Activated CD8-positive, alpha-beta memory T cell treated with anti-CD3 and anti-CD28 coated beads for 48 hours (primary cell): ENCODE measurements around the gene GOLGA6L22.
"Not testable (repeated sequence)": the region's sequence is repeated elsewhere in the genome, so short reads cannot be mapped to it uniquely, and the experiment has no call there.

Experiments used
- DNase-seq, 3 experiments: peaks; one replicate each; pipeline ENCODE4 v3.0.0-alpha.2; 2020; ENCODE audit warnings: low read depth in 2 of 3, low spot score in 2 of 3

Gene GOLGA6L22, protein sequence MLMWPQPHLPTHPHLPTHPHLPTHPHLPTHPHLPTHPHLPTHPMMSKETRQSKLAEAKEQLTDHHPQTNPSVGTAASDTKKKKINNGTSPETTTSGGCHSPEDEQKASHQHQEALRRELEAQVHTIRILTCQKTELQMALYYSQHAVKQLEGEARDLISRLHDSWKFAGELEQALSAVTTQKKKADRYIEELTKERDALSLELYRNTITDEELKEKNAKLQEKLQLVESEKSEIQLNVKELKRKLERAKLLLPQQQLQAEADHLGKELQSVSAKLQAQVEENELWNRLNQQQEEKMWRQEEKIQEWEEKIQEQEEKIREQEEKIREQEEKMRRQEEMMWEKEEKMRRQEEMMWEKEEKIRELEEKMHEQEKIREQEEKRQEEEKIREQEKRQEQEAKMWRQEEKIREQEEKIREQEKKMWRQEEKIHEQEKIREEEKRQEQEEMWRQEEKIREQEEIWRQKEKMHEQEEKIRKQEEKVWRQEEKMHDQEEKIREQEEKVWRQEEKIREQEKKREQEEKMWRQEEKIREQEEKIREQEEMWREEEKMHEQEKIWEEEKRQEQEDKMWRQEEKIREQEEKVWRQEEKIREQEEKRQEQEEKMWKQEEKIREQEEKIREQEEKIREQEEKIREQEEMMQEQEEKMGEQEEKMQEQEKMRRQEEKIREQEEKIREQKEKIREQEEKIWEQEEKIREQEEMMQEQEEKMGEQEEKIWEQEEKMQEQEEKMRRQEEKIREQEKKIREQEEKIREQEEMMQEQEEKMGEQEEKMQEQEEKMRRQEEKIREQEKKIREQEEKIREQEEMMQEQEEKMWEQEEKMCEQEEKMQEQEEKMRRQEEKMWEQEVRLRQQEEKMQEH

DNA sequence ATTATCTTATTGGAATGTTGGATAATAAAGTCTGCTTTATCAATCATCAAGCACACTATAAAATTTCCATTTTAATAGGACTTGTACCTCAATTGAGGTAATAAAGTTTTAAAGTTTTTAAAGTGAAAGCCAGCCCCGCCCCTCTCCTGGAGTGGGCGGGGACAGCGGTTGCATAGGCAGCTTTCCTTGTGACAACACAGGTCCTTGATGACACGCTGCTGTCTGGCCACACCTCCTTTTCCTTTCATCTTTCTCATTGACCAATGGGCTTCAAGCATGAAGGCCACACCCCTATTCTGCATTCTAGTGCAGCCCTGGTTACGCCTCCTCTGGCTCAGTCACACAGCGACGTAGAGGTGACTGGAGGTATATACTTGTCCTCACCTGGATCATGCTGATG is at the start of gene GOLGA6L22:
Gene GOLGA6L22 (plus strand): TSS at position 301 of the 400 bp plus-strand sequence. CDS start 91 bp downstream, at position 392.
- not testable (repeated sequence) for DNase-seq

DNA sequence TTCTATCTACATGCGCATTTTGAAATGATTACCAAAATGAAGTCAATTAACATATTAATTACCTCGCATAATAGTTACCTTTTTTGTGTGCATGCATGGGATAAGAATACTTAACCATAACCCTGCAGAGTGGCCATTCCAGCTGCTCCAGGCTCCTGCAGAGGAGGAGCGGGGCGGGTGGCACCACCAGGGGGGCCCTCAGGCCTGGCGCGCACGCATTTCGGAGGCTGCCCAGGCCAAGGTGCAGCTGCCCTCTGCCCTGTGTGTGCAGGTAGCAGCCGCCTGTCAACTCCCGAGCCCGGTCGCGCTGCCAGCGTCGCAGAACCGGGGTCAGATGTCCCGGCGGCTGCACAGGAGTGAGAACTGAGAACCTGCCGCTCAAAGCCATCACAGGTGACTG is 41.4 kb upstream of the GOLGA6L22 start:
- DNase-seq, result not testable (repeated sequence)

DNA sequence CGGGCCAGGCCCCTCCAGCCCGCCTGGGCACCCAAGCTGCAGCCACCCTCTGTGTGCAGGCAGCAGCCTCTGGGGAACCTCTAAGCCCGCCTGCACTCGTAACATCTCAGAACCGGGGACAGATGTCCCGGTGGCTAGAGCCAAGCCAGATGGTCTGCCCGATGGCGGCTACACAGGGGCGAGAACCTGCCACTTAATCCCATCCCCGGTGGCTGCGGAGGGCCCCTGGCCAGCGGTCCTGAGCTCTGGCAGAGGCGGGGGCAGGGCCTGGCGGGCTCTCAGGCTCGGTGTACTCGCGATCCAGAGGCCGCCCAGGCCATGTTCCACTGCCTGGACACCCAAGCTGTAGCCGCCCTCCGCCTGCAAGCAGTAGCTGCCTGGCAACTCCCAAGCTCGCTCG is 40.9 kb upstream of the GOLGA6L22 start:
- DNase-seq, result not testable (repeated sequence)

- DNase-seq, result not testable (repeated sequence)
These were observed 40.5 kb upstream of the GOLGA6L22 start for GRCh38 chr15:22418212-22418611.

- DNase-seq, result not testable (repeated sequence)
These were observed 40.0 kb upstream of the GOLGA6L22 start for GRCh38 chr15:22418666-22419065.

GRCh38 chr15:22420340-22420739 is 38.4 kb upstream of the GOLGA6L22 start:
- DNase-seq, result not testable (repeated sequence)

DNA sequence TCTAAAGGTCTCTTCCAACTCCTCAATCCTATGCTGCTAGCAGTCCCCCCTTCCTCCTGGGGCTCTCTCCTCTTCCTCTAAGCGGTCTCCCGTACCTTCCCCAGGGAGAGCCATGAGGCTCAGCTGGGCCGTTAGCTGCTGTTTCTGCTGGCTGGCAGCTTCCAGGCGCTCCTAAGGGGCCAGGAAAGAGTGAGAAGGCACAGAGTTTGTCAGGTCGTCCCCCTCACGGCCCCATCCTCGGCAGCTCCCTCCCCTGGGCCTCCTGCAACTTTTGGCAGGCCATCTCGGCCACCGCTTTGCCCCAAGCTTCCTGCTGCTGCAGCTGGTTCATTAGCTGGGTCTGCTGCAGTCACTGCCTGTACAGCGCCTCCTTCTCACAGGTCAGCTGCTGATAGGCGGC is 29.3 kb upstream of the GOLGA6L22 start:
- not testable (repeated sequence) for DNase-seq

- not testable (repeated sequence) for DNase-seq
These were observed 27.0 kb upstream of the GOLGA6L22 start for GRCh38 chr15:22431687-22432086.

GRCh38 chr15:22494490-22495113 is 35.9 kb downstream of the GOLGA6L22 start:
- peak; percentile 0 to 20 (median 1) for DNase-seq

GRCh38 chr15:22497200-22497599 is 38.5 kb downstream of the GOLGA6L22 start:
- not testable (repeated sequence) for DNase-seq

GRCh38 chr15:22498220-22498925 is 39.7 kb downstream of the GOLGA6L22 start:
- DNase-seq, result not testable (repeated sequence)

GRCh38 chr15:22502272-22502671 is 43.6 kb downstream of the GOLGA6L22 start:
- DNase-seq, result not testable (repeated sequence)

GRCh38 chr15:22506959-22507358 is 48.3 kb downstream of the GOLGA6L22 start:
- not testable (repeated sequence) for DNase-seq

DNA sequence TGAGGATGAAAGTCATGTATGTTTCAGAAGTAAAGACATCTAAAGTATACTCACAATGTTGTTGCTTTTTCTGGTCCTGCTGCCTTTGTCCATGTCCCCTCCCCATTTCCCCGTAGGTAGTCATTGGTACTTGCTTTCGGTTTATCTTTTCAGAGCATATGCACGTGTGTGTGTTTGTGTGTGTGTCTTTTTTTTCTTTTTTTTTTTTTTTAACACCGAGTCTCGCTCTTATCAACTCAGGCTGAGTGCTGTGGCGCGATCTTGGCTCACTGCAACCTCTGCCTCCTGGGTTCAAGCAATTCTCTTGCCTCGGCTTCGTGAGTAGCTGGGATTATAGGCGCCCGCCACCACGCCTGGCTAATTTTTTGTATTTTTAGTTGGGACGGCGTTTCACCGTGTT is 57.4 kb downstream of the GOLGA6L22 start:
- not testable (repeated sequence) for DNase-seq
